ENCODE data around the gene PROS1.

DNA sequence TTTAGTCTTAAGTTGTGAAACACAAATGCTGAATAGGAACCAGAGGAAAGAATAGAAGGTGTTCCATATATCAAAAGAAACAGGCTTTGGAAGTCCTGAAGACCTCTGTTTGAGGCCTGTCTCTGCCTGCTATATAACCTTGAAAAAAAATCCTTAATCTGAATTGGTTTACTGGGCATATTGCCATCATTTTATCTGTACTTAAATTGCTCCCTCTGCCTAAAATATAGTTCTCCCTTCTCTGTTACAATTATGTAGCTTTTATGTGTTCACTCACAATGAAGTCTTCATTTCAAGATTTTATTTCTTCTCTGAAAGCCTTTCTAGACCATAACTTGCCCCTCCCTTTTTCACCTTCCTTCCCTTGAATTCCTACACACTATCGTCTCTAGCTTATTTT is 27.5 kb upstream of the PROS1 start:
- no peak for TF ChIP-seq TCF7L2 (IDR thresholded peaks at IDR 0.05; ENCODE audit: borderline replicate concordance, low read depth, low read length)
- TF ChIP-seq ZNF292 (tag by site-specific recombination; IDR thresholded peaks at IDR 0.05; ENCODE audit: borderline replicate concordance, low read depth): no peak
- no peak for TF ChIP-seq ZNF266 (tag by site-specific recombination; IDR thresholded peaks at IDR 0.05; ENCODE audit: low read depth)
- TF ChIP-seq, protein P1, sequence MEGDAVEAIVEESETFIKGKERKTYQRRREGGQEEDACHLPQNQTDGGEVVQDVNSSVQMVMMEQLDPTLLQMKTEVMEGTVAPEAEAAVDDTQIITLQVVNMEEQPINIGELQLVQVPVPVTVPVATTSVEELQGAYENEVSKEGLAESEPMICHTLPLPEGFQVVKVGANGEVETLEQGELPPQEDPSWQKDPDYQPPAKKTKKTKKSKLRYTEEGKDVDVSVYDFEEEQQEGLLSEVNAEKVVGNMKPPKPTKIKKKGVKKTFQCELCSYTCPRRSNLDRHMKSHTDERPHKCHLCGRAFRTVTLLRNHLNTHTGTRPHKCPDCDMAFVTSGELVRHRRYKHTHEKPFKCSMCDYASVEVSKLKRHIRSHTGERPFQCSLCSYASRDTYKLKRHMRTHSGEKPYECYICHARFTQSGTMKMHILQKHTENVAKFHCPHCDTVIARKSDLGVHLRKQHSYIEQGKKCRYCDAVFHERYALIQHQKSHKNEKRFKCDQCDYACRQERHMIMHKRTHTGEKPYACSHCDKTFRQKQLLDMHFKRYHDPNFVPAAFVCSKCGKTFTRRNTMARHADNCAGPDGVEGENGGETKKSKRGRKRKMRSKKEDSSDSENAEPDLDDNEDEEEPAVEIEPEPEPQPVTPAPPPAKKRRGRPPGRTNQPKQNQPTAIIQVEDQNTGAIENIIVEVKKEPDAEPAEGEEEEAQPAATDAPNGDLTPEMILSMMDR (tag by site-specific recombination; IDR thresholded peaks at IDR 0.05): no peak
- no peak for TF ChIP-seq MEIS1 (CRISPR knock-in tag; IDR thresholded peaks at IDR 0.05; ENCODE audit: borderline replicate concordance)
- TF ChIP-seq SALL2 (tag by site-specific recombination; IDR thresholded peaks at IDR 0.05; ENCODE audit: borderline replicate concordance): no peak
- TF ChIP-seq BCL11A (tag by site-specific recombination; IDR thresholded peaks at IDR 0.05; ENCODE audit: low read depth): no peak
- TF ChIP-seq ZNF132 (tag by site-specific recombination; IDR thresholded peaks at IDR 0.05; ENCODE audit: borderline replicate concordance): no peak
- no peak for TF ChIP-seq KLF16 (tag by site-specific recombination; IDR thresholded peaks at IDR 0.05)
- TF ChIP-seq ZNF184 (tag by site-specific recombination; IDR thresholded peaks at IDR 0.05): no peak
- no peak for TF ChIP-seq ZBTB20 (tag by site-specific recombination; IDR thresholded peaks at IDR 0.05)
